Spinal cord (tissue), 10 donors: Measurements from ENCODE around the gene PRDM16. TPM values are rescaled to one million over a fixed set of nuclear protein-coding genes. Genes with fewer than 3 reads are reported as not detected.

Experiments used
- DNase-seq, 6 donors: peaks; one replicate each; pipeline versions ENCODE4 v3.0.0 to v3.0.0-alpha.2; 2013 to 2015; ENCODE audit warnings: low spot score in 6 of 6, low read depth in 4 of 6
- H3K27ac ChIP-seq: one replicate; pipeline ENCODE4 v1.5.1; 2013; ENCODE audit warnings: low read depth, low read length, control low read depth
- H3K27me3 ChIP-seq: one replicate; pipeline ENCODE4 v1.6.1; 2013; ENCODE audit warnings: low read length; ENCODE audit not compliant: control insufficient read depth, insufficient read depth
- H3K36me3 ChIP-seq: one replicate; pipeline ENCODE4 v1.6.1; 2013; ENCODE audit warnings: low read length; ENCODE audit not compliant: control insufficient read depth, insufficient read depth
- H3K4me1 ChIP-seq: one replicate; pipeline ENCODE4 v1.6.1; 2013; ENCODE audit warnings: low read length; ENCODE audit not compliant: control insufficient read depth, insufficient read depth
- H3K4me3 ChIP-seq: one replicate; pipeline ENCODE4 v1.5.1; 2013; ENCODE audit warnings: low read depth, low read length, control low read depth
- H3K9me3 ChIP-seq: one replicate; pipeline ENCODE4 v1.6.1; 2013; ENCODE audit warnings: low read length; ENCODE audit not compliant: control insufficient read depth, insufficient read depth
- WGBS: methylation state at CpG from one replicate; pipeline ENCODE4 v1.1.5; 2013; ENCODE audit warnings: missing lambda C conversion rate; ENCODE audit not compliant: insufficient coverage; 5-methylcytosine and 5-hydroxymethylcytosine counted together
- polyA plus RNA-seq, 2 donors: library from polyadenylated mRNA; unstranded; fragments of 120-200 nt; gene quantifications; one replicate each; pipeline ENCODE4 v1.2.1, GENCODE V29; 2013; ENCODE audit not compliant: insufficient read length in 2 of 2
- total RNA-seq, 2 donors: library from RNA; depleted of rRNA in 1 of 2; stranded (reverse); fragments of 120-200 nt in 1 of 2; fragments of >200 nt in 1 of 2; gene quantifications; one replicate each; pipeline versions ENCODE4 v1.2.3 to v1.2.4, GENCODE V29; 2013 to 2014
- donor health status: healthy.

The PRDM16 gene
- total and polyA plus RNA-seq, 4 donors: 6.1 to 8.3 (median 7.3) TPM

GRCh38 chr1:3381901-3382300, 312.9 kb downstream of the PRDM16 start:
- H3K4me3 ChIP-seq: no peak overlapping the region
- H3K4me1 ChIP-seq: no peaks in the 10 kb centered on the region
- H3K36me3 ChIP-seq: peaks cover 14% of the 10 kb centered on the region
- no peaks in the 10 kb centered on the region for H3K9me3 ChIP-seq
- no peak for DNase-seq
- H3K27ac ChIP-seq: no peak overlapping the region
- H3K27me3 ChIP-seq: no peaks in the 10 kb centered on the region
- WGBS: 88% methylated on average over 6 of the region's 10 CpGs

GRCh38 chr1:3382326-3383057, 313.5 kb downstream of the PRDM16 start:
- no peak overlapping the region for H3K27ac ChIP-seq
- no peaks in the 10 kb centered on the region for H3K27me3 ChIP-seq
- 88% methylated on average over 14 of the region's 14 CpGs for WGBS
- no peaks in the 10 kb centered on the region for H3K9me3 ChIP-seq
- no peaks in the 10 kb centered on the region for H3K4me1 ChIP-seq
- no peak overlapping the region for H3K4me3 ChIP-seq
- DNase-seq: no peak
- peaks cover 14% of the 10 kb centered on the region for H3K36me3 ChIP-seq

GRCh38 chr1:3383679-3384078, 314.7 kb downstream of the PRDM16 start:
- Histone ChIP-seq H3K9me3 (no peaks in the 10 kb centered on the region), H3K4me3 (no peak overlapping the region), H3K27ac (no peak overlapping the region), H3K27me3 (no peaks in the 10 kb centered on the region), H3K4me1 (no peaks in the 10 kb centered on the region), H3K36me3 (peaks cover 15% of the 10 kb centered on the region)
- WGBS: 95% methylated on average over 5 of the region's 5 CpGs
- no peak for DNase-seq

GRCh38 chr1:3384407-3384806, 315.4 kb downstream of the PRDM16 start:
- H3K27ac ChIP-seq: no peak overlapping the region
- peaks cover 2% of the 10 kb centered on the region for H3K4me1 ChIP-seq
- peaks cover 5% of the 10 kb centered on the region for H3K27me3 ChIP-seq
- 80% methylated on average over 12 of the region's 12 CpGs for WGBS
- no peaks in the 10 kb centered on the region for H3K9me3 ChIP-seq
- no peak overlapping the region for H3K4me3 ChIP-seq
- no peak for DNase-seq
- H3K36me3 ChIP-seq: peaks cover 22% of the 10 kb centered on the region

- Histone ChIP-seq H3K4me1 (peaks cover 3% of the 10 kb centered on the region), H3K36me3 (peaks cover 25% of the 10 kb centered on the region), H3K27me3 (peaks cover 18% of the 10 kb centered on the region), H3K4me3 (no peak overlapping the region), H3K9me3 (no peaks in the 10 kb centered on the region), H3K27ac (no peak overlapping the region)
- no peak for DNase-seq
- WGBS: 69% methylated on average over 12 of the region's 23 CpGs
These were observed 317.4 kb downstream of the PRDM16 start for GRCh38 chr1:3386205-3387002.

- WGBS: 78% methylated on average over 14 of the region's 17 CpGs
- H3K27me3 ChIP-seq: peaks cover 23% of the 10 kb centered on the region
- no peak for DNase-seq
- H3K4me3 ChIP-seq: no peak overlapping the region
- H3K27ac ChIP-seq: no peak overlapping the region
- H3K9me3 ChIP-seq: no peaks in the 10 kb centered on the region
- peaks cover 7% of the 10 kb centered on the region for H3K4me1 ChIP-seq
- peaks cover 27% of the 10 kb centered on the region for H3K36me3 ChIP-seq
These were observed 318.4 kb downstream of the PRDM16 start for GRCh38 chr1:3387401-3387800.

GRCh38 chr1:3389093-3389833, 320.3 kb downstream of the PRDM16 start:
- H3K4me1 ChIP-seq: peaks cover 21% of the 10 kb centered on the region
- no peak overlapping the region for H3K27ac ChIP-seq
- DNase-seq: no peak
- no peaks in the 10 kb centered on the region for H3K9me3 ChIP-seq
- WGBS: 79% methylated on average over 23 of the region's 23 CpGs
- no peak overlapping the region for H3K4me3 ChIP-seq
- peaks cover 24% of the 10 kb centered on the region for H3K36me3 ChIP-seq
- H3K27me3 ChIP-seq: peaks cover 39% of the 10 kb centered on the region

- no peak overlapping the region for H3K27ac ChIP-seq
- no peaks in the 10 kb centered on the region for H3K9me3 ChIP-seq
- H3K4me3 ChIP-seq: no peak overlapping the region
- peaks cover 44% of the 10 kb centered on the region for H3K27me3 ChIP-seq
- H3K36me3 ChIP-seq: peaks cover 22% of the 10 kb centered on the region
- peaks cover 29% of the 10 kb centered on the region for H3K4me1 ChIP-seq
- 90% methylated on average over 23 of the region's 23 CpGs for WGBS
- no peak for DNase-seq
These were observed 321.3 kb downstream of the PRDM16 start for GRCh38 chr1:3390291-3390690.

GRCh38 chr1:3391711-3392110, 322.7 kb downstream of the PRDM16 start:
- Histone ChIP-seq H3K9me3 (no peaks in the 10 kb centered on the region), H3K4me3 (no peak overlapping the region), H3K36me3 (peaks cover 14% of the 10 kb centered on the region), H3K27ac (no peak overlapping the region), H3K4me1 (peaks cover 36% of the 10 kb centered on the region), H3K27me3 (peaks cover 49% of the 10 kb centered on the region)
- no peak for DNase-seq
- 53% methylated on average over 9 of the region's 18 CpGs for WGBS
